Neural cell (in vitro differentiated cells): ENCODE results near the gene CTSO. TPM values are rescaled to one million over a fixed set of nuclear protein-coding genes. Genes with fewer than 3 reads are reported as not detected.
A peak's percentile ranks its signal among the peaks of the same experiment; 100 is the strongest.

Source experiments
- H2AFZ ChIP-seq: fragments of 200-600, 300-800 bp; sonication (generic), shearing (Covaris generic); 2 replicates; pipeline ENCODE4 v1.6.0; 2014; ENCODE audit warnings: low read depth, mild to moderate bottlenecking, antibody characterized with exemption, low read length, moderate library complexity
- H3F3A ChIP-seq: fragments of 200-600 bp; shearing (Covaris generic); 2 replicates; pipeline ENCODE4 v1.6.1; 2016; ENCODE audit warnings: mild to moderate bottlenecking, moderate library complexity, mixed read lengths, antibody characterized with exemption, low read length; ENCODE audit not compliant: insufficient read depth, poor library complexity, severe bottlenecking
- H3K27ac ChIP-seq: fragments of 200-600, 300-800 bp; sonication (generic), shearing (Covaris generic); 2 replicates; pipeline ENCODE4 v1.5.1; 2014; ENCODE audit warnings: mild to moderate bottlenecking, low read length, moderate library complexity
- H3K27me3 ChIP-seq: fragments of 300-800, 200-600 bp; sonication (generic), shearing (Covaris generic); 2 replicates; pipeline ENCODE4 v1.6.0; 2014; ENCODE audit warnings: mild to moderate bottlenecking, low read depth, low read length, moderate library complexity; ENCODE audit not compliant: insufficient read depth
- H3K36me3 ChIP-seq: fragments of 300-800, 200-600 bp; sonication (generic), shearing (Covaris generic); 2 replicates; pipeline ENCODE4 v1.5.1; 2014; ENCODE audit warnings: mild to moderate bottlenecking, antibody characterized with exemption, low read length, moderate library complexity; ENCODE audit not compliant: insufficient read depth
- H3K4me2 ChIP-seq: fragments of 300-800, 200-600 bp; sonication (generic), shearing (Covaris generic); 2 replicates; pipeline ENCODE4 v1.6.0; 2014; ENCODE audit warnings: mild to moderate bottlenecking, low read length
- H3K4me3 ChIP-seq: fragments of 300-800, 200-600 bp; sonication (generic), shearing (Covaris generic); 2 replicates; pipeline ENCODE4 v1.5.1; 2014; ENCODE audit warnings: mild to moderate bottlenecking, low read length, moderate library complexity
- H3K79me2 ChIP-seq: fragments of 200-600 bp; shearing (Covaris generic); replicated peaks from 2 replicates; pipeline ENCODE4 v1.6.0; 2014; ENCODE audit warnings: mild to moderate bottlenecking, low read length, moderate library complexity; ENCODE audit not compliant: insufficient read depth
- H3K9ac ChIP-seq: fragments of 300-800, 200-600 bp; sonication (generic), shearing (Covaris generic); 2 replicates; pipeline ENCODE4 v1.6.1; 2016; ENCODE audit warnings: mild to moderate bottlenecking, low read length, mixed read lengths
- H3K9me2 ChIP-seq: fragments of 200-600 bp; shearing (Covaris generic); 2 replicates; pipeline ENCODE4 v1.6.1; 2016; ENCODE audit warnings: mild to moderate bottlenecking, low read length, mixed read lengths; ENCODE audit not compliant: insufficient read depth
- H3K9me3 ChIP-seq: fragments of 200-600, 300-800 bp; sonication (generic), shearing (Covaris generic); 2 replicates; pipeline ENCODE4 v1.6.1; 2016; ENCODE audit warnings: mild to moderate bottlenecking, mixed run types, low read length, moderate library complexity, mixed read lengths
- H4K20me1 ChIP-seq: fragments of 200-600 bp; shearing (Covaris generic); 2 replicates; pipeline ENCODE4 v1.6.1; 2016; ENCODE audit warnings: mild to moderate bottlenecking, mixed run types; ENCODE audit not compliant: insufficient read depth
- CTCF ChIP-seq: fragments of 450-650 bp; IDR thresholded peaks from 2 replicates; pipeline ENCODE4 v1.5.1; 2014; ENCODE audit warnings: antibody characterized with exemption, mild to moderate bottlenecking, moderate library complexity; ENCODE audit not compliant: poor library complexity, severe bottlenecking
- EP300 ChIP-seq: fragments of 450-650 bp; conservative IDR thresholded peaks from 2 replicates; pipeline ENCODE4 v1.6.1; 2014; ENCODE audit warnings: antibody characterized with exemption, mild to moderate bottlenecking, moderate library complexity; ENCODE audit not compliant: poor library complexity, severe bottlenecking
- EZH2 ChIP-seq: fragments of 200-600, 300-800 bp; shearing (Covaris generic), sonication (generic); IDR thresholded peaks from 2 replicates; pipeline ENCODE4 v1.6.1; 2014; ENCODE audit warnings: antibody characterized with exemption, low read length, borderline replicate concordance, mild to moderate bottlenecking; ENCODE audit not compliant: insufficient read depth, poor library complexity, severe bottlenecking
- MXI1 ChIP-seq: fragments of 450-650 bp; conservative IDR thresholded peaks from 2 replicates; pipeline ENCODE4 v1.6.1; 2014; ENCODE audit warnings: antibody characterized with exemption, mild to moderate bottlenecking; ENCODE audit not compliant: poor library complexity, severe bottlenecking
- POLR2AphosphoS5 ChIP-seq: IDR thresholded peaks from 2 replicates; pipeline ENCODE4 v1.6.1; 2012
- RAD21 ChIP-seq: fragments of 450-650 bp; conservative IDR thresholded peaks from 2 replicates; pipeline ENCODE4 v1.6.1; 2014; ENCODE audit warnings: antibody characterized with exemption, mild to moderate bottlenecking, moderate library complexity
- REST ChIP-seq: IDR thresholded peaks from 2 replicates; pipeline ENCODE4 v1.6.1; 2012; ENCODE audit warnings: borderline replicate concordance
- SMC3 ChIP-seq: fragments of 450-650 bp; conservative IDR thresholded peaks from 2 replicates; pipeline ENCODE4 v1.6.1; 2014; ENCODE audit warnings: antibody characterized with exemption, mild to moderate bottlenecking, moderate library complexity; ENCODE audit not compliant: poor library complexity
- TAF1 ChIP-seq: IDR thresholded peaks from 2 replicates; pipeline ENCODE4 v1.6.1; 2012; ENCODE audit warnings: low read depth
- polyA plus RNA-seq: library from polyadenylated mRNA; depleted of rRNA; stranded (reverse); fragments of >200 nt; gene quantifications from 2 replicates; pipeline ENCODE4 v1.2.3, GENCODE V29; 2014

Gene CTSO
- polyA plus RNA-seq, 1 donor from 2014 or later = 0.16 TPM

- Histone ChIP-seq H2AFZ (no peak overlapping the region), H3K79me2 (no peaks in the 10 kb centered on the region), H3K4me2 (no peak overlapping the region), H3K27me3 (no peaks in the 10 kb centered on the region), H3F3A (no peaks in the 10 kb centered on the region), H3K9ac (no peak overlapping the region), H3K36me3 (no peaks in the 10 kb centered on the region), H3K27ac (no peak overlapping the region), H3K4me3 (no peak overlapping the region), H4K20me1 (no peaks in the 10 kb centered on the region), H3K9me3 (no peaks in the 10 kb centered on the region), H3K9me2 (no peaks in the 10 kb centered on the region)
- TF ChIP-seq EP300 = no peak
Measured at GRCh38 chr4:155907556-155907955, 46.1 kb downstream of the CTSO start.

- H3K9ac ChIP-seq = no peak overlapping the region
Measured at GRCh38 chr4:155906554-155907247, 47.0 kb downstream of the CTSO start.

More at GRCh38 chr4:155906554-155907247, 47.0 kb downstream of the CTSO start:
- H3K4me2 ChIP-seq = no peak overlapping the region
- no peaks in the 10 kb centered on the region for H3F3A ChIP-seq
- H3K27me3 ChIP-seq = no peaks in the 10 kb centered on the region
- peak overlapping the region; percentile 24 for H3K27ac ChIP-seq
- TF ChIP-seq EP300 (peak; percentile 88), EZH2 (no peak), MXI1 (no peak), POLR2AphosphoS5 (peak; percentile 72), CTCF (no peak), RAD21 (no peak), REST (no peak), SMC3 (no peak), TAF1 (no peak)
- H3K36me3 ChIP-seq = no peaks in the 10 kb centered on the region
- H3K4me3 ChIP-seq = no peak overlapping the region
- H4K20me1 ChIP-seq = no peaks in the 10 kb centered on the region
- no peak overlapping the region for H2AFZ ChIP-seq
- no peaks in the 10 kb centered on the region for H3K9me2 ChIP-seq
- H3K9me3 ChIP-seq = no peaks in the 10 kb centered on the region
- H3K79me2 ChIP-seq = no peaks in the 10 kb centered on the region
